Activated CD4-positive, alpha-beta T cell treated with anti-CD3 and anti-CD28 coated beads, Interleukin-2, amount 10 ng/mL, durations not matched to agents 7 days and 5 days (primary cell): ENCODE results near the gene OR52E2. TPM values are rescaled to one million over a fixed set of nuclear protein-coding genes. Genes with fewer than 3 reads are reported as not detected.
"Not testable (repeated sequence)": the region's sequence is repeated elsewhere in the genome, so short reads cannot be mapped to it uniquely, and the experiment has no call there.

ENCODE experiments used
- CTCF ChIA-PET: fragments of 350-600 bp; sonication (Branson Sonifier 250); formaldehyde crosslinking; loops from one replicate; lab custom pipeline; 2021; ENCODE audit warnings: antibody characterized with exemption; lab: Charles Lee
- POLR2A ChIA-PET: fragments of 350-600 bp; sonication (Branson Sonifier 250); formaldehyde crosslinking; loops from one replicate; lab custom pipeline; 2021; ENCODE audit warnings: antibody characterized with exemption; lab: Charles Lee
- DNase-seq: peaks from one replicate; pipeline ENCODE4 v3.0.0-alpha.2; 2020
- H3K27ac Mint-ChIP-seq: one replicate; pipeline ENCODE4 v1.8.0; 2021; ENCODE audit warnings: mild to moderate bottlenecking, moderate library complexity, mixed read lengths
- H3K27me3 Mint-ChIP-seq: one replicate; pipeline ENCODE4 v1.8.0; 2021; ENCODE audit warnings: mixed read lengths
- H3K36me3 Mint-ChIP-seq: one replicate; pipeline ENCODE4 v1.8.0; 2021; ENCODE audit warnings: low read depth, mixed read lengths
- H3K4me1 Mint-ChIP-seq: one replicate; pipeline ENCODE4 v1.8.0; 2021; ENCODE audit warnings: mixed read lengths
- H3K4me3 Mint-ChIP-seq: one replicate; pipeline ENCODE4 v1.8.0; 2021; ENCODE audit warnings: mild to moderate bottlenecking, moderate library complexity, mixed read lengths
- H3K9me3 Mint-ChIP-seq: one replicate; pipeline ENCODE4 v1.8.0; 2021; ENCODE audit warnings: mixed read lengths
- total RNA-seq, 2 experiments: library from RNA; stranded (reverse); gene quantifications; one replicate each; pipeline ENCODE4 v1.2.3, GENCODE V29; 2021

Gene OR52E2
- not detected for total RNA-seq

- no peak within 1 kb of the TSS for H3K27ac Mint-ChIP-seq
- peaks cover 2% of the 10 kb centered on the region for H3K27me3 Mint-ChIP-seq
- no peak within 1 kb of the TSS for H3K4me3 Mint-ChIP-seq
- no peaks in the 10 kb centered on the region for H3K9me3 Mint-ChIP-seq
- no peak for DNase-seq
- no peaks in the 10 kb centered on the region for H3K4me1 Mint-ChIP-seq
- no peaks in the 10 kb centered on the region for H3K36me3 Mint-ChIP-seq
- CTCF ChIA-PET: no interaction called here
- POLR2A ChIA-PET: no interaction called here
These were observed at the start of gene OR52E2 for GRCh38 chr11:5059391-5059790. Gene OR52E2 (minus strand): TSS chr11:5059627. CDS start chr11:5059627, 0 bp downstream.

- Mint-ChIP-seq H3K27me3 (no peaks in the 10 kb centered on the region), H3K36me3 (no peaks in the 10 kb centered on the region), H3K4me1 (no peaks in the 10 kb centered on the region), H3K4me3 (no peak overlapping the region), H3K27ac (no peak overlapping the region), H3K9me3 (no peaks in the 10 kb centered on the region)
- ChIA-PET CTCF (no interaction called here), POLR2A (no interaction called here)
- DNase-seq: no peak
These were observed 47.9 kb upstream of the OR52E2 start for GRCh38 chr11:5107285-5107684.

- DNase-seq: no peak
- Mint-ChIP-seq H3K4me3 (no peak overlapping the region), H3K27ac (no peak overlapping the region), H3K27me3 (no peaks in the 10 kb centered on the region), H3K36me3 (no peaks in the 10 kb centered on the region), H3K4me1 (no peaks in the 10 kb centered on the region), H3K9me3 (no peaks in the 10 kb centered on the region)
- POLR2A ChIA-PET: no interaction called here
- CTCF ChIA-PET: no interaction called here
These were observed 43.6 kb upstream of the OR52E2 start for GRCh38 chr11:5103066-5103465.

- CTCF ChIA-PET: no interaction called here
- H3K9me3 Mint-ChIP-seq: no peaks in the 10 kb centered on the region
These were observed 42.8 kb upstream of the OR52E2 start for GRCh38 chr11:5102246-5102645.

GRCh38 chr11:5096011-5096410, 36.6 kb upstream of the OR52E2 start:
- CTCF ChIA-PET: no interaction called here
- no peak overlapping the region for H3K4me3 Mint-ChIP-seq
- POLR2A ChIA-PET: no interaction called here
- H3K9me3 Mint-ChIP-seq: no peaks in the 10 kb centered on the region
- no peaks in the 10 kb centered on the region for H3K27me3 Mint-ChIP-seq
- no peaks in the 10 kb centered on the region for H3K36me3 Mint-ChIP-seq
- no peak overlapping the region for H3K27ac Mint-ChIP-seq
- H3K4me1 Mint-ChIP-seq: no peaks in the 10 kb centered on the region
- DNase-seq: no peak

More at GRCh38 chr11:5102246-5102645, 42.8 kb upstream of the OR52E2 start:
- Mint-ChIP-seq H3K4me1 (no peaks in the 10 kb centered on the region), H3K4me3 (no peak overlapping the region), H3K27me3 (no peaks in the 10 kb centered on the region), H3K27ac (no peak overlapping the region), H3K36me3 (no peaks in the 10 kb centered on the region)
- POLR2A ChIA-PET: no interaction called here
- DNase-seq: no peak

- ChIA-PET POLR2A (no interaction called here), CTCF (no interaction called here)
- Mint-ChIP-seq H3K27me3 (peaks cover 3% of the 10 kb centered on the region), H3K27ac (no peak overlapping the region), H3K36me3 (no peaks in the 10 kb centered on the region), H3K4me1 (no peaks in the 10 kb centered on the region), H3K9me3 (no peaks in the 10 kb centered on the region), H3K4me3 (no peak overlapping the region)
- DNase-seq: no peak
These were observed 33.6 kb upstream of the OR52E2 start for GRCh38 chr11:5092821-5093585.

- no peaks in the 10 kb centered on the region for H3K36me3 Mint-ChIP-seq
- no peaks in the 10 kb centered on the region for H3K4me1 Mint-ChIP-seq
- DNase-seq: no peak
- no peak overlapping the region for H3K27ac Mint-ChIP-seq
- ChIA-PET CTCF (no interaction called here), POLR2A (no interaction called here)
- no peaks in the 10 kb centered on the region for H3K9me3 Mint-ChIP-seq
- H3K4me3 Mint-ChIP-seq: no peak overlapping the region
- peaks cover 3% of the 10 kb centered on the region for H3K27me3 Mint-ChIP-seq
These were observed 31.2 kb upstream of the OR52E2 start for GRCh38 chr11:5090668-5091067.

GRCh38 chr11:5088556-5088955, 29.1 kb upstream of the OR52E2 start:
- Mint-ChIP-seq H3K9me3 (no peaks in the 10 kb centered on the region), H3K4me1 (no peaks in the 10 kb centered on the region), H3K36me3 (no peaks in the 10 kb centered on the region), H3K27me3 (peaks cover 3% of the 10 kb centered on the region), H3K4me3 (no peak overlapping the region), H3K27ac (no peak overlapping the region)
- CTCF ChIA-PET: no interaction called here
- POLR2A ChIA-PET: no interaction called here
- DNase-seq: no peak

- Mint-ChIP-seq H3K4me1 (no peaks in the 10 kb centered on the region), H3K4me3 (no peak overlapping the region), H3K36me3 (no peaks in the 10 kb centered on the region), H3K9me3 (no peaks in the 10 kb centered on the region), H3K27ac (no peak overlapping the region), H3K27me3 (peaks cover 2% of the 10 kb centered on the region)
- no peak for DNase-seq
- ChIA-PET CTCF (no interaction called here), POLR2A (no interaction called here)
These were observed 24.2 kb upstream of the OR52E2 start for GRCh38 chr11:5083602-5084001.

- no peaks in the 10 kb centered on the region for H3K36me3 Mint-ChIP-seq
- H3K27ac Mint-ChIP-seq: no peak overlapping the region
- peaks cover 2% of the 10 kb centered on the region for H3K27me3 Mint-ChIP-seq
- ChIA-PET POLR2A (no interaction called here), CTCF (no interaction called here)
- H3K9me3 Mint-ChIP-seq: no peaks in the 10 kb centered on the region
- no peak overlapping the region for H3K4me3 Mint-ChIP-seq
- no peak for DNase-seq
- no peaks in the 10 kb centered on the region for H3K4me1 Mint-ChIP-seq
These were observed 22.0 kb upstream of the OR52E2 start for GRCh38 chr11:5081405-5081804.

- POLR2A ChIA-PET: no interaction called here
- Mint-ChIP-seq H3K4me3 (no peak overlapping the region), H3K36me3 (no peaks in the 10 kb centered on the region), H3K27ac (no peak overlapping the region), H3K4me1 (no peaks in the 10 kb centered on the region), H3K9me3 (no peaks in the 10 kb centered on the region), H3K27me3 (no peaks in the 10 kb centered on the region)
- no peak for DNase-seq
- CTCF ChIA-PET: no interaction called here
These were observed 12.4 kb upstream of the OR52E2 start for GRCh38 chr11:5071799-5072198.

GRCh38 chr11:5069272-5069671, 9.8 kb upstream of the OR52E2 start, which contains the start of gene OR52E1:
Gene OR52E1 (plus strand): TSS chr11:5069572.
- no peak within 1 kb of the TSS for H3K4me3 Mint-ChIP-seq
- no peaks in the 10 kb centered on the region for H3K9me3 Mint-ChIP-seq
- no peak for DNase-seq
- H3K4me1 Mint-ChIP-seq: no peaks in the 10 kb centered on the region
- no peak within 1 kb of the TSS for H3K27ac Mint-ChIP-seq
- POLR2A ChIA-PET: no interaction called here
- CTCF ChIA-PET: no interaction called here
- no peaks in the 10 kb centered on the region for H3K36me3 Mint-ChIP-seq
- no peaks in the 10 kb centered on the region for H3K27me3 Mint-ChIP-seq

- H3K9me3 Mint-ChIP-seq: no peaks in the 10 kb centered on the region
- no peak overlapping the region for H3K27ac Mint-ChIP-seq
- CTCF ChIA-PET: no interaction called here
- no peaks in the 10 kb centered on the region for H3K27me3 Mint-ChIP-seq
- POLR2A ChIA-PET: no interaction called here
- H3K4me1 Mint-ChIP-seq: no peaks in the 10 kb centered on the region
- no peak for DNase-seq
- no peak overlapping the region for H3K4me3 Mint-ChIP-seq
- H3K36me3 Mint-ChIP-seq: no peaks in the 10 kb centered on the region
These were observed 5.6 kb upstream of the OR52E2 start for GRCh38 chr11:5065027-5065426.

- H3K4me3 Mint-ChIP-seq, H3K9me3 Mint-ChIP-seq, H3K27ac Mint-ChIP-seq, H3K36me3 Mint-ChIP-seq, H3K4me1 Mint-ChIP-seq, POLR2A ChIA-PET, CTCF ChIA-PET, DNase-seq, H3K27me3 Mint-ChIP-seq: not testable (repeated sequence)
These were observed 748 bp downstream of the OR52E2 start for GRCh38 chr11:5058679-5059078.
